ENCODE data around the gene LRRC27.
"Not testable (repeated sequence)": the region's sequence is repeated elsewhere in the genome, so short reads cannot be mapped to it uniquely, and the experiment has no call there.

The LRRC27 gene

DNA sequence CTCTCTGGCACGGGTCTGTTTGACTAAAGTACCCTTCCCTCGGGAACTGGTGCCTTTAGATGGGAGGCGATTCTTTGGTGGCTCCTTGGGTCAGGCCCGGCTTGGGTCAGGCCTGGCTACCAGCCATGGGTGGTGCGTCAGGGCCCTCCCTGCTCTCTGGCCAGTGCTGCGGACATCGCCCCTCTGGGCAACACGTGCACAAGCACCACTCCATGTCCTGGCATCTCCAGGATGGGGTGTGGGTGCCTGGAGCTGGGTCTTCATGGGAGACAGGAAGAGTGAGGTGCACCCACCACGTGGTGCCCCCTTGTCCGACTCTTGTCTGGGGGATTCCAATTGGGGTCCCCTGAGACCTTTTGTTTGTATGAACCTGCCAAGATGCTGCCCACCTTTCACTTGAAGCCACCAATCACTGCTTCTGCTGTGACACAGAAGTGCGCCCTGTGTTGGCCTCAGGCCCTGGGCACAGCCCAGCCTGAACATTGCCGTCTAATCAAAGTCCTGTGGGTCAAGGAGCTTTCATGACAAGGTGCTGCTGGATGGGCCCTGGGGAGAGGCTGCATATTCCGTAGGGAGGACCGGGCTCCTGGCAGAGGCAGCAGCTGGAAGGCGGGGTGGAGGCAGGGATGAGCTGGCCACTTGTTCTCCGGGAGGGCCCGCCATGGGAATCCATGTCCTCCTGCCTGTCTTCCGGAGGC, 53.9 kb downstream of the LRRC27 start:
- FAIRE-seq (no peak), DNase-seq (ENCODE audit: insufficient read length, low spot score) (no peak)

DNA sequence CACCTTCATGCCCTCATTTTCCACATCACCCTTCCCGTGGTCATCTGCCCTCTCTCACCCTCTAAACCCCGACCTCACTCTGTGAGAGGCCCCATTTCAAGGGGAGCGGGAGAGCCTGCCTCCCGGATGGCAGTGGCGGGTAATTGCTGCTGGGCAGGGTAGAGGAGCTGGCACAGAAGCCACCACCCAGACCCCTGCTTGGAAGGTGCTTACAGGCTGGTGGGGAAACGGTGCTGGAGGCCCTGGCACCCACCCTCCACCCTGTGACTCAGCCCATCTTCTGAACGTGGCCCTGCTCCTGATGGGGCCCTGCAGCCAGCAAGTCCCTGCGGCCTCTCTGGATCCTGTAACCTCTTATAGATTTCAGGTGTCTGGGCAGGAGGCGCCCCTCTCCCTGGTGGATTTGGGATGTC, 54.4 kb downstream of the LRRC27 start:
- FAIRE-seq (no peak), DNase-seq (ENCODE audit: insufficient read length, low spot score) (no peak)

DNA sequence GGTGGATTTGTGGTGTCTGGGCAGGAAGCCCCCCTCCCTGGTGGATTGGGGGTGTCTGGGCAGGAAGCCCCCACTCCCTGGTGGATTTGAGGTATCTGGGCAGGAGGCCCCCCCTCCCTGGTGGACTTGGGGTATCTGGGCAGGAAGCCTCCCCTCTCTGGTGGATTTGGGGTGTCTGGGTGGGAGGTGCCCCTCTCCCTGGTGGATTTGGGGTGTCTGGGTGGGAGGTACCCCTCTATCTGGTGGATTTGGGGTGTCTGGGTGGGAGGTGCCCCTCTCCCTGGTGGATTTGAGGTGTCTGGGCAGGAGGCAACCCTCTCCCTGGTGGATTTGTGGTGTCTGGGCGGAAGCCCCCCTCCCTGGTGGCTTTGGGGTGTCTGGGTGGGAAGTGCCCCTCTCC, 54.9 kb downstream of the LRRC27 start:
- DNase-seq (ENCODE audit: insufficient read length, low spot score); FAIRE-seq: not testable (repeated sequence)

DNA sequence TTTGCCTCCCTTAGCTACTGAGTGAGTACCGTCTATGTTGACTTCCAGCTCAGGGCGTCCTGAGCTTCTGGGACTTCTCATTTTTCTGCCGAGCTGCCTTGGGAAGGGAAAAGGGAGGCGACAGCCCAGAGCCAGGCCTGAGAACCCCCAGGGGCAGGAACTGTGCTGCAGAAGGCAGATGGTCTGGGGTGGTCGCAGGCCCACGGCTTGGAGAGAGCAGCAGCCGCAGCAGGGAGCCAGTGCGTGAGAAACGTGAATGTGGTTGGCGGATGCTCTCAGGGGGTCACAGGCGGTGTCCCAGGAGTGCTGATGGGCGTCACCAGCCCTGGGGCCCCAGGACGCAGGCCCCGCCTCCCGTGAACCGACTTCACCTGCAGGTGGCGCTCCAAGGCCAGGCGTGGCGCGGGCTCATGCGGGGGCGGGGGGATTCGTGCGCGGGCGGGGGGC, 55.8 kb downstream of the LRRC27 start:
- DNase-seq (ENCODE audit: insufficient read length, low spot score) (peak; percentile 98), FAIRE-seq (peak; percentile 80)

DNA sequence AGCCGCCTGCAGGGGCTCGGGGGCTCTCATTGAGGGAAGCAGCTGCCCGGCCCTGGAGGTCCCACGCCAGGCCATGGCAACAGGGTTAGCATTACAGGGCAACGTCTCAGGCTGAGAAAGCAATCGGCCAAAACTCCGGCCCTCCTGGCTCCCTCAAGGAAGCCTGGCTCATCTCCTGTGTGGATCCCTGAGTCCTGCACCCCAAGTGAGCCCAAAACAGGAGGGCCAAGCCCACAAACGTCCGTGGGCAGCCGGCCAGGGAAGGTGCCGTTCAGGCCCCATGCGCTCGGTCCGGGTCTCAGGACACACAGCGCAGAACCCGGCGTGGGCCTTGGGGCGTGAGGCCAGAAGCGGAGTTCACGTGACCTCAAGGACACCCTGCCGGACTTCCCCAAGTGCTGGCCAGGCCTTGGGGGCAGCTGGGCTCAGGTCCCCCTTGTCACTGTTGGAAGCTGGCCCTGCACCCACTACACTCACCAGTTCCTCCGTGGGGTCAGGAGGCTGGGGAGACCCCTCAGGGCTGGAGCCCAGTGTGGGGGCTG, 57.0 kb downstream of the LRRC27 start:
- no peak for FAIRE-seq
- no peak for DNase-seq (ENCODE audit: insufficient read length, low spot score)

DNA sequence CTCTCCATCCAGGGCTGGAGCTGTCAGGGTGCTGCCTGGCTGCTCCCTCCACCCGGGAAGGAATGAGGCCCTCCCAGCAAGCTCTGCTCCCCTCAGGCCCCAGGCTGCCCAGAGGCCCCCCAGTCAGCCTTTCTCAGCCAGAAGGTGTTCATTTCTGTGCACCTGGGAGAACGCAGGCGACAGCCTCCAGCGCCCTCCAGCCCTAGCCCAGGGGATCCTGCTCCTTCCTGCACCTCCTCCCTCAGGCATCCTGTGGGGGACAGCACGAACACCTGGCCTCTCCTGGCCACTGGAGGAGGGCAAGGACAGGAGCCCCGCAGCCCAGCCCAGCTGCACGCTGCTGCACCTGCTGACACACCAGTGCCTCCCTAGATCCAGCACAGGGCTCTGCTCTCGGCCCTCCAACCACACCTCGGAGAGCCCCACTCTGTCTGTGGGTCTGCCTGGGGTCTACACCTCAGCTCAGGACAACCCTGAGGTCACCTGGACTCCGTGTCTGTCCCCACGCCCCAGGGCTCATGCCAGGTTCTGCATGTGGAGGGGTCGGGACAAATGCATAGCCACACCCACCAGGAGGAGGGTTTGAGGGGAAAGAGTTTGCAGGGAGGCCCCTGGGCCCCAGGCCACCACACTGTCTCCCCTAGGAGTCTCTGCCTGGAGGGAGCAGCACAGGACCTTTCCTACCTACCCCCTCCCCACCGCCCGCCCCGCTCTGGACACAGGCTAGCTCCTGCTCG, 57.6 kb downstream of the LRRC27 start:
- no peak for DNase-seq (ENCODE audit: insufficient read length, low spot score)

DNA sequence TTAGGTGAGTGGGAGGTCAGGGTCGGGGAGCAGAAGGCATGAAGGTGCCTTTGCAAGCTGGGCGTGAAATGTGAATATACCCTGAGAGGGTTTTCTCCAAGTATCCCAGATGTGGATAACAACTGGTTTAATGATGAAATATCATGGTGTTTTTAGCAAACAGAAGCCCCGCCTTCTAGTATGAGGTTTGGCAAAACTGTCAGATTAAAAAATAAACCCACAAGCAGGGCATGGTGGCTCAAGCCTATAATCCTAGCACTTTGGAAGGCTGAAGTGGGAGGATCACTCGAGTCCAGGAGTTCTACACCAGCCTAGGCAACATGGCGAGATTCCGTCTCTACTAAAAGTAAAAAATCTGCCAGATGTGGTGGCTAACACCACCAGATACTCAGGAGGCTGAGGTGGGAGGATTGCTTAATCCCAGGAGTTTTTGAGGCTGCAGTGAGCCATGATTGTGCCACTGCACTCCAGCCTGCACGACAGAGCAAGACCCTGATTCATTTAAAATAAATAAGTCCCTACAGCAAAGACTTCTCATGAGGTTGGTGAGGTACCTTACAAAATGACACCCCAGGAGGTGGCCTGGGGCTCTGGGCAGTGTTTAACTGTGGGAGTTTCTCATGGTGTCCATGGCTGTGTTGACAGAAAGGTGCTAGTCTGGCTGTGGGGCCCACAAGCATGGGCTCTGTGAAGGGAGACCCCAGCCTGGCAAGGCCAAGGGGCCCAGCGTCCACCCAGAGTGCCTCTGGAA, 58.4 kb downstream of the LRRC27 start:
- no peak for FAIRE-seq

More for the DNA sequence above, 57.6 kb downstream of the LRRC27 start:
- no peak for FAIRE-seq

DNA sequence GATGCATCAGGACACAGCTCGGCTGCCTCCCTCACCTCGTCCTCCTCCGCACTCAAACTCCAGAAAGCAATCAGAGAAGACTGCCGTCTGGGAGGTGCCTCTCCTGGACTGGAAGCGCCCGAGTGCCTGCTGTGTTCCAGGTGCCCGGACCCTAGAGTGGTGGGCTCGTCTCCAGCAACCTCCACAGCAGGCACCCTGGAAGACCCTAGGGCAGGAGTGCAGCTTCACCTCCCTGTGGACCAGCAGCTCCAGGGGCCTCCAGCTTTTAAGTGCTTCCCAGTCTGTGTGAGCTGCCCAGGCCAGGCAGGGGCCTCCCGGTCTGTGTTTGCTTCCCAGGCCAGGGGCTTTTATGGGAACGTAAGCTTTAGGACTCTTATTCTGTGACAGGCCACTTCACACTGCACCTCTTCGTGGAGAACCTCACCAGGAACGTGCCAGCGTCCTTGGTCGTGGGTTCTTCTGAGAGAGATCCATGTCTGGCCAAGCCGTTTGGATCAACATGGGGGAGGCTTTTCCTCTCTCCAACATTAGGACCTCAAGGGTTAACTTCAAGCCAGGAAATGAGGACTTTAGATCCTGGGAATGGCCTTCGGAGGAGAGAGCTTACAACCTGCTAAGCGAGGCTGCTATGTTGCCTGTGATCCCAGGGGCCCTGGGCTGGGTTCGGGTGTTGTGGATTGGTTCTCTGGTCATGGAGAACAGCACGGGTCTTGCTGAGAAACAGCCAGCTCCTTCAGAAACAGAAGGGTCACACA, 59.1 kb downstream of the LRRC27 start:
- FAIRE-seq (no peak), DNase-seq (ENCODE audit: insufficient read length, low spot score) (no peak)

More for the DNA sequence above, 58.4 kb downstream of the LRRC27 start:
- no peak for DNase-seq (ENCODE audit: insufficient read length, low spot score)

DNA sequence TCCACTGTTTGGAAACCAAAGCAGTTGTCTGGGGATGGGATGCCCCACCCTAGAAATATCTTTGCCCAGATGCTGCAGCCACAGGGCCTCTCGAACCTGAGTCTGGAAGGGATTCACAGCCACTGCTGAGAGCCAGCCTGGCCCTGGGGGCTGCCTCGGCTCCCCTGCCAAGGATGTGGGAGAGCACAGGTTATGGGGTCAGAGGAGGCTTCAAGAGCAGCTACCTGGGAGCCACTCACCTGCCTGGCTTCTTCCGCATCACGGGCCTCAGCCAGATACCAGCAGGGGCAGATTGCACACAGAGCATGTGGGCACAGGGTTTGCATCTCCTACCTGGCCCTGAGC, 59.7 kb downstream of the LRRC27 start:
- no peak for DNase-seq (ENCODE audit: insufficient read length, low spot score)
- no peak for FAIRE-seq

DNA sequence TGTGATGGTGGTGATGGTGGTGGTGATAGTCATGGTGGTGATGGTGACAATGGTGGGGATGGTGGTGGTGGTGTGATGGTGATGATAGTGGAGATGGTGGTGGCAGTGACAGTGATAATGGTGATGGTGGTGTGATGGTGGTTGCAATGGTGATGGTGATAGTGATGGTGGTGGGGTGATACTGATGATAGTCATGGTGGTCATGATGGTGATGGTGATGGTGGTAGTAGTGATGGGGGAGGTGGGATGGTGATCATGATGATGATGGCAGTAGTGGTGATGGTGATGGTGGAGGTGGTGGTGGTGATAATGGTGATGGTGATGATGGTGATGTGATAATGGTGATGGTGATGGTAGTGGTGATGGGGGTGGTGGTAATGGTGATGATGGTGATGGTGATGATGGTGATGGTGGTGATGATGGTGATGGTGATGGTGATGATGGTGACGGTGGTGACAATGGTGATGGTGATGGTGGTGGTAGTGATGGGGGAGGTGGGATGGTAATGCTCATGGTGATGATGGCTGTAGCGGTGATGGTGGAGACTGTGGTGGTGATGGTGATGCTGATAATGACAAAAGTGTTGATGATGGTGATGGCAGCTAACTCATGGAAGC, 60.3 kb downstream of the LRRC27 start:
- FAIRE-seq (no peak), DNase-seq (ENCODE audit: insufficient read length, low spot score) (no peak)

DNA sequence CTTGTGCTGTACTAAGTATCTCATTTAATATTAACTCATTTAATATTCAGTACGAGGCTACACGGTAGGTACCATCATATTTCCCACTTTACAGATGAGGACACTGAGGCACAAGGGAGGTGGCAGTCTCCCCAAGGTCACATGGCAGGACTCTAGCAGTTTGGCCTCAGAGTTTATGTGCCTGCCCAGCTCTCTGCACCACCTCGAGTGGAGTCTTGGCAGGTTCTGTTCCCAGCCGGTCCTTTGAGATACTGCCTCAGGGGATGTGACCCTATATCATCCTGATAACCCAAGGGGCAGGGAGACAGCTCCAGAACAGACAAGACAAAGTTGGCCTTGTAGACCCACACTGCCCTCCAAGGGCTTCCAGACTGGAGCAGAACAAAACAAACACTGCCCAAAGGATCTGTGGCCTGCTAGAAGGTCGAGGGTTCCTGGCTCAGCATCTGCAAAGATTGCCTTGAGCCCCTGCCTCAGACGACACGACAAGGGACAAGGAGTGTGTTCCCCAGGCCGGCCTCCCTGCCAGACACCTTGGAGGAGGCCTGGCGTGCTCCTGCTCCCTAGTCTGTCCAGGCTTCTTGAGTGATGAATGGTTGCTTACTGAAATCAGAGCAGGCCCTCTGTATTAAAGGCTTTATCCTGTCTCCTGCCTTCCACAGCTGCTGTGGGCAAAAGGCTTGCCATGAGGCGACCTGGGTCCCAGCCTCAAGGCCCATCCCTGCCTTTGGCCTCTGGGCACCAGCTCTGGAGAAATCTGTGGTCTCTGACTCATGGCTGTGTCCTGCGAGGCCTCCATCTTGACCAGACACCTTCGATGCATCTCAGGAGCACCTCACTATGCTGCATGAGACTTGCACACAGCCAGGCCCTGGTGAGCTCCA, 61.1 kb downstream of the LRRC27 start:
- FAIRE-seq (no peak), DNase-seq (ENCODE audit: insufficient read length, low spot score) (no peak)

DNA sequence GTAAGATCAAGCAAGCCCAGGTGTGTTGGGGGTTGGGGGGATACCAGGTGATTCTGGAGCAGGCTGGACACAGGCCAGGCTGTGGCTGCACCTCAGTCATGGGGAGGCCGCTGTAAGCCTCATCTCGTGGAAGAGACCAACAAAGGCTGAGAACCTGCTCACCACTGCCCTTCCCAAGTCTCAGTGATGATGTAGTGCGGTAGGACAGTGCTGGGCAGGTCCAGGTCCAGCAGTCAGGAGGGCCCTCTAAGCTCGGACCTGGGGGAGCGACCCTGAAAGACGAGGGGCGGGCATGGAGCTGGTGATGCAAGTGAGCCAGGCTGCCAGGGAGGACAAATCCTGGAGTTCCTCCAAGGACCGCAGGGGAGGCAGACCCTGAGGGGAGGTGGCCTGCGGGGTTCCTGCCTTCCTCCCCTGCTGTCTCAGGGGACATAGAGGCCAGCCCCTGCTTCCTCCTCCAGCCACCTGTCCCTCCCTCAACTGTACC, 61.7 kb downstream of the LRRC27 start:
- no peak for DNase-seq (ENCODE audit: insufficient read length, low spot score)
- no peak for FAIRE-seq

DNA sequence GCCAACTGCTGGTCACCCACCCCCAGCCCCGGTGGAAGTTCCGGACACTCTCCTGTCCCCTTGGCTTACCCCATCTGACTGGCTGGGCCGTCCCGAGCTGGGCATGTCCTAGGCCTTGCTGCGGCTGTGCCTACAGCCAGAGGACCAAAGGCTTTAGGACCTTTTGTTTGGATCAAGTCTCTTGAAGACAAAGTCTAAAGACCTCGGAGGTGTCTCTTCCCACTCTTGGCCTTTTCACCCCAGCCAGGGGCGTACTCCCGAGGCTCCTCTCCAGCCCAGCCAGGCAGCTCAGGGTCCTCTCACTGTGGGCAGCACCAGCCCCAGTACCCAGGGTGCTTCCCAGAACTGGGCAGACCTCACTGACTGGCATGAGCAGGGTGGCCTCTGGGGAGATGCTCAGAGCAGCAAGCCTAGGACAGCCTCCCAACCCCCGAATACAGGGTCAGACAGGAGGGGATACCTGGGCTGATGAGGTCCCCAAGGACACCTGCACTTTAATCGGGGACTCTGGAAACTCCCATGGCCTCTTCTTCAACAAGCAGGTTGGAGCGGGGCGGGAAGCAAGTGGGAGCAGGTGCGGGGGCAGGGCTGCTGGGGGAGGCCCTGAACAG, 62.3 kb downstream of the LRRC27 start:
- FAIRE-seq, result no peak
- no peak for DNase-seq (ENCODE audit: insufficient read length, low spot score)

DNA sequence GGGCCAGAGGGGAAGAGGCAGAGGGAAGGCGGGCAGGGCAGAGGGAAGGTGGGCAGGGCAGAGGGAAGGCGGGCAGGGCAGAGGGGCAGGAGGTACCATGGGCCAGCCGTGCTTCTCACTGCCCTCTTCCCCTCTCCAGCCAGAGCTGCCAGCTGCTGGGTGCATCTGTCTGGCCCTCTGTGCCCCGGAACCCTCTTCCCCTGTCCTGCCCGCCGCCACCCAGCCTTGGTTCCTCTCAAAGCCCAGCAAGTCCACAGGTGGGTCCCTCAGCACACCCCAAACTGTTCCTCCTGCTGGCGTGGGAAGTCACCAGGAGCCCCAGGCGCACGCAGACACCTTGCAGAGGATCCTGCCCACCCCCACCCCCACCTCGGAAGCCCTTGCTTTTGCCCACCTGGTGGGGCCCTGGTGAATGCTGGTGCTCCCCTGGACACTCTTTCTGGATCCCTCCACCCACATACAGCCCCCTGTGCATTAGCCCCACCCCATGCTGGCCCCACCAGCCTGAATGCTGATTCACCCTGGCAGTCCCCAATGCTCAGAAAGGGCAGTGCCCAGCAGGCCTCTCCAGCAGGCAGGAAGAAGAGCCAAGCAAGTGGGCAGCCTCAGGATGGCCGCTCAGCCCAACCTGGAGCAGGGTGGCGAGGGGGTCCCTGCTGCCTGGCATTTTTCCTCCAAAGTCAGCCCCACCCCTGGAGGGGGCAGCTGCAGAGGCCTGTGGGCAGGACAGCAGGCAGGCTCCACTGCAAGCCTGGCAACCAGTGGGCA, 63.1 kb downstream of the LRRC27 start:
- no peak for FAIRE-seq
- no peak for DNase-seq (ENCODE audit: insufficient read length, low spot score)

DNA sequence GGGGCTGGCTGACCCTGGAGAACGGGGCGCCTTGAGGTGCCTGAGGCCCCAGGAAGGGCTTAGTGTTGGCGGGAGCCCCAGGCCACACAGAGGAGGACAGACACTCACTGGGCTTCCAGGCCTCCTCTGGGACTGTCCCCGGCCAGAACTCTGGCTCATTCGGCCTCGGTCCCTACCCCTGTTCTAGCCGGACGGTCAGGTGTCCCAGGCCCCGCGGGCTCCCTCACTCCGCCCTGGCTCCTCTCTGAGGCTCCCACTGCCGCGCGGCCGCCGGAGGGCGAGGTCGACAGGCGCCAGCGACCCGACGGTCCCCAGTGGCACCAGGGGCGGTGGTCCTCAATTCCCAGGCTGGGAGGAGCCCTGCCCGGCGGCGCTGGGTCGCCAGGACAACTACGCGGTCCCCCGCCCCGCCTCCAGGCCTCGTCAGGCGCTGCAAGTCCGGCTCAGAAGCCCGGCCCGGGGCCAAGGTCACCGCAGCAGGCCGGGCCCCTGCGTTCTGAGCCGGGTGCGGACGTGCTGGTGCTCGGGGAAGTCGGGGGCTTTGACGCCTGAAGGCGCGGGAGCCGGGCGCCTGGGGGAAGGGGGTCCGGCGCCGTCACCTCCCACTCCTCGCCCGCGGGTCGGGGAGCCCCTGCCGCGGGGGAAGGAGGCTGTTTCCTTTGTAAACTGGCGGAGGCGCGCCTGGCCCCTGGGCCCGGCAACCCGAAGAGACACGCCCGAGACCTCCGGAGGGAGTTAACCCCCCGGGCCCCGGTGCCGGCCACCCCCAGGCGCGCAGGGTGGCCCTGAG, 63.9 kb downstream of the LRRC27 start:
- no peak for DNase-seq (ENCODE audit: insufficient read length, low spot score)
- no peak for FAIRE-seq

DNA sequence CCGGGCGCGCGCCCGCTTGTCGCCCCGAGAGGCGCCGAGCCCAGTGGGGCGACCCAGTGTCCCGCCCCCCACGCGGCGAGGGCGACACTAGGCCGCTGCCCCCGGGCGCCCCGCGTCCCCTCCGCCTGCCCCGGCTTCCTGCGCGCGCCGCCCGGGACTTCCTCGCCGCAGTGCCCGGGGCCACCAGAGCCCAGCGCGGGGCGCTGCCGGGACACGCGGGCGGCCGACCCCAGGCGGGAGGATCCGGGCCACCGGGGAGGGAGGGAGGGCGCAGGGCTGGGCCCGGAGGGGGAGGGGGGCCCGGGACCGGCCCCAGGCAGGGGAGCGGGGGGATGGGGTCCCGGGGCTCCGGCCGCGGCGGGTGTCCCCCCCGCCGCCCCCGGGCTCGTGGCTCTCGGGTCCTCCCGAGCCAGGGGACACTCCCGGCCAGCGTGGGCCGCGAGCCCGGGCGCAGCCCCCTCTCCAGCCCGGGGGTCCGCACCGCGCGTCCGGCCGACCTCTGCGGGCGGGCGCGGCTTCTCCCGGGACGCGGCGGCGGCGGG, 64.6 kb downstream of the LRRC27 start:
- peak; percentile 83 for DNase-seq (ENCODE audit: insufficient read length, low spot score)
- no peak for FAIRE-seq

DNA sequence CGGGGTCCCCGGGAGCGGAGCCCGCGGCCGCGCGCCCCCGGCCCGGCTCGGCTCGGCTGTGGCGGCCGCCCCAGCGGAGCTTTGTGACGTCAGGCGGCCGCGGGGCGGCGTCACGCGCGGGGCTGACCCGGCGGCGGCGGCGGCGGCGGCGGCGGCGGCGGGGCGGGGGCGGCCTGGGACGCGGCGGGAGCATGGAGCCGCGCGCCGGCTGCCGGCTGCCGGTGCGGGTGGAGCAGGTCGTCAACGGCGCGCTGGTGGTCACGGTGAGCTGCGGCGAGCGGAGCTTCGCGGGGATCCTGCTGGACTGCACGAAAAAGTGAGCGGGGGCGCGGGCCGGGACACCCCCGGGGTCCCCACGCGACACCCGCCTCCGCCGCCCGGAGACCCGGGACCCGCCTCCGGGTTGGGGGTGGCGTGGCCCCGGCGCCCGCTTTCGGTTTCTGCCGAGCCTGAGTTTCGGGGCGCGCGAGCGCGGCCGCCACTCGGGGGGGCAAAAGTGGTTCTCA, 65.1 kb downstream of the LRRC27 start, which contains the start of gene PWWP2B:
Gene PWWP2B, plus strand, starts transcription at position 165 of the 506 bp plus-strand sequence. Its CDS starts 27 bp downstream, at position 192.
- peak; percentile 86 for DNase-seq (ENCODE audit: insufficient read length, low spot score)
- FAIRE-seq, result no peak

Measured in GM19239 (cell line).